HepG2 (cell line): Measurements from ENCODE around the gene PYGO2. TPM values are rescaled to one million over a fixed set of nuclear protein-coding genes. Genes with fewer than 3 reads are reported as not detected.

Experiments used
- BORCS8-MEF2B ChIP-seq: sonication (generic); formaldehyde crosslinking; IDR thresholded peaks from 2 replicates; pipeline ENCODE4 v1.8.0; 2022; ENCODE audit warnings: mild to moderate bottlenecking, missing genetic modification reagents
- DBP ChIP-seq: sonication (generic); formaldehyde crosslinking; IDR thresholded peaks from 2 replicates; pipeline ENCODE4 v1.4.0; 2020; ENCODE audit warnings: missing genetic modification reagents; ENCODE audit errors: not compliant biosample characterization
- DZIP1 ChIP-seq: sonication (generic); formaldehyde crosslinking; IDR thresholded peaks from 2 replicates; pipeline ENCODE4 v1.5.0; 2020; ENCODE audit warnings: mild to moderate bottlenecking, missing genetic modification reagents
- FOXK1 ChIP-seq: sonication (generic); formaldehyde crosslinking; IDR thresholded peaks from 2 replicates; pipeline ENCODE4 v1.4.0; 2020; ENCODE audit warnings: low read depth, missing genetic modification reagents, borderline replicate concordance
- GTF2F1 ChIP-seq: fragments of 150-350 bp; IDR thresholded peaks from 2 replicates; pipeline ENCODE4 v1.6.1; 2014; ENCODE audit warnings: low read length
- HIC2 ChIP-seq: sonication (generic); formaldehyde crosslinking; IDR thresholded peaks from 2 replicates; pipeline ENCODE4 v1.9.0; 2022; ENCODE audit warnings: low read depth, missing genetic modification reagents
- NR0B2 ChIP-seq: sonication (generic); formaldehyde crosslinking; IDR thresholded peaks from 2 replicates; pipeline ENCODE4 v1.4.0; 2020; ENCODE audit warnings: mild to moderate bottlenecking, missing genetic modification reagents
- NRL ChIP-seq: sonication (generic); formaldehyde crosslinking; IDR thresholded peaks from 2 replicates; pipeline ENCODE4 v1.5.0; 2020; ENCODE audit warnings: missing genetic modification reagents, mild to moderate bottlenecking, moderate library complexity, borderline replicate concordance
- PREB ChIP-seq: sonication (generic); formaldehyde crosslinking; IDR thresholded peaks from 2 replicates; pipeline ENCODE4 v1.4.0; 2020; ENCODE audit warnings: missing genetic modification reagents
- PRPF4 ChIP-seq: fragments of 200-400 bp; formaldehyde crosslinking; IDR thresholded peaks from 2 replicates; pipeline ENCODE4 v1.6.1; 2016; ENCODE audit warnings: low read length, low read depth; ENCODE audit not compliant: poor library complexity, severe bottlenecking
- RFX5 ChIP-seq: IDR thresholded peaks from 2 replicates; pipeline ENCODE4 v1.6.1; 2011; ENCODE audit warnings: low read depth, low read length, improper control_type of control experiment
- SCMH1 ChIP-seq: sonication (generic); formaldehyde crosslinking; IDR thresholded peaks from 2 replicates; pipeline ENCODE4 v1.9.0; 2021; ENCODE audit warnings: missing genetic modification reagents, mild to moderate bottlenecking, borderline replicate concordance
- SP140L ChIP-seq: sonication (generic); formaldehyde crosslinking; IDR thresholded peaks from 2 replicates; pipeline ENCODE4 v1.4.0; 2020; ENCODE audit warnings: missing genetic modification reagents, borderline replicate concordance
- YY1 ChIP-seq: IDR thresholded peaks from 2 replicates; pipeline ENCODE4 v1.6.1; 2011; ENCODE audit warnings: low read length, low read depth, moderate library complexity, mild to moderate bottlenecking; ENCODE audit not compliant: insufficient read depth, insufficient replicate concordance
- ZBTB26 ChIP-seq: IDR thresholded peaks from 2 replicates; pipeline ENCODE4 v1.6.1; 2016; ENCODE audit warnings: missing compliant biosample characterization, missing genetic modification reagents, borderline replicate concordance
- ZNF556 ChIP-seq: sonication (generic); formaldehyde crosslinking; IDR thresholded peaks from 2 replicates; pipeline ENCODE4 v1.4.0; 2020; ENCODE audit warnings: mild to moderate bottlenecking, missing genetic modification reagents, borderline replicate concordance
- ZNF720 ChIP-seq: sonication (generic); formaldehyde crosslinking; IDR thresholded peaks from 2 replicates; pipeline ENCODE4 v1.4.0; 2020; ENCODE audit warnings: missing genetic modification reagents
- ZNF781 ChIP-seq: sonication (generic); formaldehyde crosslinking; IDR thresholded peaks from 2 replicates; pipeline ENCODE4 v1.5.1; 2020; ENCODE audit warnings: borderline replicate concordance, mild to moderate bottlenecking, missing genetic modification reagents; ENCODE audit errors: not compliant biosample characterization
- ZNF850 ChIP-seq: sonication (generic); formaldehyde crosslinking; conservative IDR thresholded peaks from 2 replicates; pipeline ENCODE4 v1.9.0; 2021; ENCODE audit warnings: mild to moderate bottlenecking, missing genetic modification reagents
- ZSCAN22 ChIP-seq: sonication (generic); formaldehyde crosslinking; IDR thresholded peaks from 2 replicates; pipeline ENCODE4 v1.4.0; 2020; ENCODE audit warnings: mild to moderate bottlenecking, missing genetic modification reagents
- ZSCAN9 ChIP-seq: IDR thresholded peaks from 2 replicates; pipeline ENCODE4 v1.6.1; 2016; ENCODE audit warnings: borderline replicate concordance
- polyA plus RNA-seq, 8 experiments: library from polyadenylated mRNA; depleted of rRNA in 3 of 8; stranded (reverse) in 7 of 8; unstranded in 1 of 8; fragments of >200 nt; fragmentation: Illumina TruSeq in 4 of 8; extraction: Trizol in 4 of 8; gene quantifications; 2 replicates each; pipeline versions ENCODE4 v1.2.1 to v1.2.3, GENCODE V29; 2011 to 2016; ENCODE audit warnings: low read depth in 4 of 8, missing spikeins in 1 of 8, mixed read lengths in 1 of 8; ENCODE audit not compliant: insufficient read depth in 1 of 8
- total RNA-seq, 5 experiments: library from RNA; depleted of rRNA; stranded (reverse); fragments of >200 nt; fragmentation: Illumina TruSeq; extraction: Trizol; gene quantifications; 2 replicates each; pipeline ENCODE4 v1.2.3, GENCODE V29; 2016; ENCODE audit warnings: low read depth in 1 of 5

Gene PYGO2
- total and polyA plus RNA-seq, 2 of the 13 experiments (the other 11 are each of a cell fraction or from before 2014, with no cell fraction given), result 20.3 to 21.8 TPM

GRCh38 chr1:154974808-154975408 is 13.3 kb upstream of the PYGO2 start (continued):
- no peak for TF ChIP-seq HIC2 (CRISPR knock-in tag)
- peak; percentile 69; the same call in 1 of the 2 replicates for TF ChIP-seq ZBTB26
- no peak for TF ChIP-seq RFX5
- no peak for TF ChIP-seq DZIP1
- peak; percentile 51 for TF ChIP-seq ZNF781 (CRISPR knock-in tag)
- TF ChIP-seq PRPF4, result no peak
- 0 out of 2 replicates have a peak, but pooled peaks have one; percentile 18 for TF ChIP-seq ZSCAN9 (CRISPR knock-in tag)
- no peak for TF ChIP-seq ZNF556 (CRISPR knock-in tag)
- TF ChIP-seq ZNF720, result no peak
- TF ChIP-seq YY1, result no peak
- TF ChIP-seq BORCS8-MEF2B (CRISPR knock-in tag), result no peak; the same call in 1 of the 2 replicates
- no peak for TF ChIP-seq ZNF850 (CRISPR knock-in tag)
- TF ChIP-seq GTF2F1, result no peak
- no peak for TF ChIP-seq PREB
- no peak for TF ChIP-seq DBP (CRISPR knock-in tag)
- TF ChIP-seq NR0B2 (CRISPR knock-in tag), result peak; percentile 92; the same call in 1 of the 2 replicates
- no peak for TF ChIP-seq ZSCAN22 (CRISPR knock-in tag)
- peak; percentile 10; the same call in 1 of the 2 replicates for TF ChIP-seq FOXK1 (CRISPR knock-in tag)
- peak; percentile 62; the same call in 1 of the 2 replicates for TF ChIP-seq NRL (CRISPR knock-in tag)
- no peak for TF ChIP-seq SCMH1 (CRISPR knock-in tag)
- TF ChIP-seq SP140L (CRISPR knock-in tag), result no peak
